Stimulated activated CD8-positive, alpha-beta memory T cell treated with anti-CD3 and anti-CD28 coated beads, Interleukin-7, amount 100 ng/mL, for 48 hours (primary cell): ENCODE measurements around the gene CREBRF.
"Not testable (repeated sequence)": the region's sequence is repeated elsewhere in the genome, so short reads cannot be mapped to it uniquely, and the experiment has no call there.

Experiments used
- DNase-seq, 2 donors: peaks; one replicate each; pipeline ENCODE4 v3.0.0-alpha.2; 2020; ENCODE audit warnings: low read depth in 1 of 2; ENCODE audit errors: extremely low read depth in 1 of 2

CREBRF gene

GRCh38 chr5:173148354-173148753 is 92.2 kb downstream of the CREBRF start:
- no peak for DNase-seq

GRCh38 chr5:173152547-173152946 is 96.4 kb downstream of the CREBRF start:
- DNase-seq = no peak

DNA sequence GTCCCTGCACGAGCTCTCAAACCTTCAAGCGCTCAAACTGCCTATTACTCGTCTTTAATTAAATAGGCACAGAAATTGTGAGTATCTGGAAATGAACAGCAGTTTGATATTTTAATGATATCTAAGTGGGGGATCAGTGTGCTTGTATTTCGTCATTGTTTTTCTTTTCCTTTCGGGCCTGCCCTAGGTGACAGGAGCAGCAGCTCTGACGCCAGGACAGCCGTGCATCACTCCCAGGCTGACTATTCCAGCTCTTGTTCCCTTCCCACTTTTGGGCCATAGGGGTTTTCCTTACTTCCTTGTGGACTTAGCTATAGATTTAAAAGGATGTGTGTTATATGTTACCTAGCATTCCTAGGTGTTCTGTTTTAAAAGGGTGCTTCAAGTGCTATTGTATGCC is 97.7 kb downstream of the CREBRF start:
- DNase-seq = no peak

- DNase-seq = not testable (repeated sequence)
These were observed 98.5 kb downstream of the CREBRF start for GRCh38 chr5:173154619-173155018.

DNA sequence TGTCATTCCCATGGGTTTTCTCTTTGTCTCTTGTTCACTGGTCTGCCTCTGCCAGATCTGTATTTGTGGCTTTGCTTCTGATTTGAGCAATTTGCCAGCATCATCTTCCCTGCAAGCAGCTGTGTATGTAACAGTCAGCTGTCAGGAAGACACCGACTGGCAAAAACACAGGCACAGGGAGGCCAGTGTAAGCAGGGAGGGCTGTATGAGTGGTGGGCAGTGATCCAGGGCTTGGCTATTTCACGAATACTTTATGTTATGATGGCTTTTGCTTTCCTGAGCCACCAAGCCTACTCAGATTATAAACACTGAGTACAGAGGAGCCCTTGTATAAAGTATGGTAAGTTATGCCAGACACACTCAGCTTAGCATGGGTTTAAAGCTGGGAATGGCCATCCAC is 99.8 kb downstream of the CREBRF start:
- DNase-seq = no peak

DNA sequence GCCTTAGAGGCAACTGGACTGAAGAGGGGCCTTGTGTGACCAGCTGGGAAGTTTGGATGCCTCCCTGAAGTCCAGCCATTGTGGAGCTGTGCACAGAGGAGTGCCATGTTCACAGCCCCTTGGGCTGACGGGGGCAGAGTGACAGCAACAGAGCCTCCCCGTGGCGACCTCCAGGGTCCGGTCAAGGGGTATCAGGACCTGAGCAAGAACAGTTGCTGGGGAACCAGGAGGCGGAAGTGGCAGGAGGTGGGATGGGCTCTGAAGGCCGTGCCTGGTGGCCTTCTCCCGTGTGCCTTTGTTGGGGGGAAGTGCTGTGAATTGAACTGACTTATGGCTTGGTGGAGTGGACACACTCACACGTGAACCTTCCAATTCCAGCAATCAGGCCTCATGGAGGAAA is 102.2 kb downstream of the CREBRF start:
- DNase-seq = no peak

GRCh38 chr5:173159256-173159655 is 103.1 kb downstream of the CREBRF start:
- DNase-seq = no peak

DNA sequence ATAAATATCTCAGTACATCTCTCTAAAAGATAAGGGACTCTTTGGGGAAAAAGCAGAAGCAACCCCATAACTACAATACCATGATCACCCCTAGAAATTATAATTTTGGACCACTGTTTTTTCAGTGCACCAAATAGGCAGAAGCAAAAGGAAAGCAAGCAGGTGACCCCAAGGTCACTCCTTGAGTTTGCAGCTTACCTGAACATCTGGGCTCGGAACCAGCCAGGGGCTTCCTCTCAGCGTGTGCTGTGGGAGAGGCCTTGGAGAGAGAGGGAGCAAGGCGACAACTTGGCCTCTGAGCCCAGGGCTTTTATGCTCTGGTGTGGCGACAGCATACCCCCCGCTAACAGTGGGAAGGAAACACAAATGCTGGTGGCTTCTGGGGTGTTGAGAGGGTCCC is 105.0 kb downstream of the CREBRF start:
- no peak for DNase-seq

DNA sequence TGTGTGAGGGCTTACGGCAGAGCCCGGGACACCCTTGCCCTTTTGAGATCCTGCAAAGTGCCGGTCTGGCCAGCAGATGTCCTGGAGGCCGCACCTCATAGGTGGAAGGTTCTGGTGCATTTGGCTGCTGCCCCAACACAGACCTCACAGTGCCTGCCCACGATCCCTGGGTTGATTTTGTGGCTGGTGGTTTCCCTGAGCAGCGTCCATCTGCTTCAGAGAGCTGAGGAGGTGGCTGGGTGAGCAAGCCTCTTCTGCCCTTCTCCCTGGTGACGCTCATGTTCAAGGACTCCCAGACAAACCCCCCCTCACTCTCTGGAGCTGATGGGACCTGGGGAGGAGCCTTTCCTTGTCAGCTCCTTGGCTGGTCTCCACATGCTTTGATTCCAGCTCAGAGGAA is 107.1 kb downstream of the CREBRF start:
- DNase-seq = no peak

DNA sequence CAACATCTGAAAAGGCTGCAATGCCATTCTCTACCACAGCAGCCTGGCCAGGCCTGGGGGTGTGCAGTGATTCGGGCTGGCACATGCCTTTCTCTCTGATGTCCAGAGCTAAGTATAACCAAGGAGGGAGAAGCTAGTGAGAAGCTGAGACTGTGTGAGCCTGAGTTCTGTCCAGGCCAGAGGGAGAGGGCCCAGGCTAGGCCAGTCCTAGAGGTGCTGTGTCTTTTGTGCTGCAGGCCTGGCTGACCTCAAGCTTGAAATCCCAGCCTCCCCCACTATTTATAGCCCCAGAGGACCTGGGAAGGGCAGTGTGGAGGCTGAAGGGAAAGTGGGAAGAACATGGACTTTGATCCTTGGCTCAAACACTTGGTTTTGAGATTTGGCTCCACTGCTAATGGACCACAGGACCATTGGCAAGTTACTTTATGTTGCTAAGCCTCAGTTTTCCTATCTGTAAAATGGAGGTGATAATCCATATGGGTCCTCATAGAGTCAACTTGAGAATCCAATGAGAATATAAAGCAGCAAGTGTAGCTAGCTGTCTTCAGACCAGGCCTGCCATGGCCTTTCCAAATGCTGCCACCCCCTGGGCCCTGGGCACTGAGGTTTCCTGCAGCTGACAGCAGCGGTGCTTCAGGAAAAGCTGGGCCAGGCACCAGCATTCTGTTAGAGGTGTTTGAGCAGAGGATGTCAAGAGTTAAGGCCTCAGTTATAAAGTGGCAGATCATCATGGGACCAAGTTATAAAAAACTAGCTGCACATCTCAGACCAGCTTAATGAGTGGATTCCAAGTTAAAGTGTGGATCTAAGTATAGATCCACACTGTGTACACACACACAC is 109.2 kb downstream of the CREBRF start:
- DNase-seq = no peak

DNA sequence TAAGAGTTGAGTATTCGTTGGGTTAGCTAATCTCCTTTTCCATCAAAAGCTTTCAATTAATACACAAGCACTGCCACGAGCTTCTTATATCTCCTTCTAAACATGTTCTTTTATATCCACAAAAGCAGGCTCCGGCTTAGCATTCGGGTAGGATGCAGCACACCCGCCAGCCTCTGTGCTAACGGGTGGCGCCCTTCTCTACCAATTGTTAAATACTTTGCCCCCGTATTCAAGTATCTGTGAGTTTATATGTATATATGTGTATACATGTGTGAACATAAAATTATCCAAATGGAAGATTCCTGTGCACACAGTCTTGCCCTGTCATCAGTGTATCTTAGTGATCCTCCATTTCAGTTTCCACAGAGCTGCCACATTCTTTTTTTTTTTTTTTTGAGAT is 116.0 kb downstream of the CREBRF start:
- no peak for DNase-seq

DNA sequence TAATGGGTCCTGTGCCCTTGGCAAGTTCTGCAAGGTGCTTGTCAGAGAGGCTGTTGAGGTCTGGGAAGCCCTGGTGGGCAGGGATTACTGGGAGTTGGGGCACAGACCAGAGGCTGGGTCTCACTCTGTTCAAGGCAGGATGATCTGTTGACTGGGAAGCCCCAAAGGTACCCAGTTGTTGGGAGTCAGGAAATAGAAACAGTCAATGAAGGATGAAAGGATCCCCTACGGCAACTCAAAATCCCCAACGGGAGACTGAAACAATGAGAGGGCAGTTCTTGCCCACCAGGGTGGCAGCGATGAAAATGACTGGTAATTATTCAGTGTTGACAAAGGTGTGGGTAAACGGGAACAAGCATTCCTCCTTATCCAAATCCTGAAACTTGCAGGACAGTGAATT is 119.4 kb downstream of the CREBRF start:
- no peak for DNase-seq

- no peak for DNase-seq
These were observed 122.3 kb downstream of the CREBRF start for GRCh38 chr5:173178369-173178910.

- DNase-seq = no peak
These were observed 124.2 kb downstream of the CREBRF start for GRCh38 chr5:173180331-173180730.

DNA sequence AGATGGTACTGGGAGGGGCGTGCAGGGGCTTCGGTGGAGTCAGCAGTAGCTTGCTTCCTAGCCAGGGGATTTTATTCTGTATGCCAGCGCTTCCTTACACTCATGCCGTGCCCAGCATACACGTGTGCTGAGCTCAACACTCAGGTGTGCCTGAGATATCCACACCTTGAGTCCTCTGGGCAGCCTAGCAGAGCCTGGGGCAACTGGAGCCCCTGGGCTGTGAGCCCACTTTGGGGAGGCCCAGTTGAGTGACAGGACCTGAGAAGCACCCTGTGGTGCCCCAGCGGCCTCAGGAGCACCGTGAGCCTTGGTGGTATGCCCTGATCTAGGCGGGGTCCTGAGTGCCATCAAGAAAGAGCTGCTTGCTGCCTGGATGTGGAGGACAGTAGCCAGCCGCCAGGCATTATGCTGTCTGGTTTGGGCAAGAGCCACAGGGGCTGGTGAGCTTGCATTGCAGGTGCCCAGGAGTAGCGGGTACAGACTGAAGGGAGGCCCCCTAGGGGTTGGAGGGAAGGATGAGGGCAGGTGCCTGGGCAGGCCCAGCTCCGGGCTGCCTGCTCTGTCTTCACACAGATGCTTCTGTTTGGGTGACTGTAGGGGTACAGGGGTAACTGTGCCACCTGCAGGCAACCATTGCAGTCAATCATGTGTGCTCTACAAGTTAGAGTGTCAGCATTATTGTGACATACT is 131.0 kb downstream of the CREBRF start:
- DNase-seq = peak in 1 of 2 donors; percentile 4

DNA sequence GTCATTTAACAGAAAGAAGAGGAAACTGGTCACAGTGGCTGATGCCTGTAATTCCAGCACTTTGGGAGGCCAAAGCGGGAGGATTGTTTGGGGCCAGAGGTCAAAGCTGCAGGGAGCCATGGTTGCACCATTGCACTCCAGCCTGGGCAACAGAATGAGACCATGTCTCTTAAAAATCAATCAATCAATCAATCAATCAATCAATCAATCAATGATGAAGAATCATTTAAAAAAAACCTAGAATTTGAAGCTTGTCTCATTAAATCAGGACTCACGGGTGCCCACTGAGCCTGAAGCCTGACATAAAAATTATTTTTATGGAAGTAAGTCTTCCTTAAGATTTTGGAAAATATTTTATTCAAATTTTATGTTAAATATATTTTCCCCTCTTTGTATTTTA is 132.1 kb downstream of the CREBRF start:
- DNase-seq = no peak
